GM23338 (cell line): ENCODE measurements around the gene UBE3B. TPM values are rescaled to one million over a fixed set of nuclear protein-coding genes. Genes with fewer than 3 reads are reported as not detected.
A peak's percentile ranks its signal among the peaks of the same experiment; 100 is the strongest.

Source experiments
- ATAC-seq: fragments of 200-7000 bp; cut with Tn5 transposase; 3 replicates; pipeline ENCODE4 v1.9.1; 2020
- DNase-seq: peaks from one replicate; pipeline ENCODE4 v3.0.0-alpha.2; 2015; ENCODE audit warnings: low spot score
- H2AFZ ChIP-seq: fragments of 200-600 bp; sonication (generic); 2 replicates; pipeline ENCODE4 v1.8.0; 2016; ENCODE audit warnings: antibody characterized with exemption, mild to moderate bottlenecking, moderate library complexity
- H3F3A ChIP-seq: fragments of 200-600 bp; sonication (generic); replicated peaks from 2 replicates; pipeline ENCODE4 v1.8.0; 2017; ENCODE audit warnings: antibody characterized with exemption, mixed run types, low read depth
- H3K27ac ChIP-seq: fragments of 200-600 bp; sonication (generic); 2 replicates; pipeline ENCODE4 v1.6.1; 2016; ENCODE audit warnings: low read depth
- H3K27me3 ChIP-seq: fragments of 200-600 bp; sonication (generic); 2 replicates; pipeline ENCODE4 v1.8.0; 2016; ENCODE audit warnings: mild to moderate bottlenecking, mixed run types, moderate library complexity; ENCODE audit not compliant: insufficient read depth
- H3K36me3 ChIP-seq: fragments of 200-600 bp; sonication (generic); 2 replicates; pipeline ENCODE4 v1.8.0; 2016; ENCODE audit warnings: mild to moderate bottlenecking; ENCODE audit not compliant: insufficient read depth
- H3K4me1 ChIP-seq: fragments of 200-600 bp; sonication (generic); 2 replicates; pipeline ENCODE4 v1.8.0; 2016; ENCODE audit warnings: mild to moderate bottlenecking, moderate library complexity; ENCODE audit not compliant: insufficient read depth
- H3K4me2 ChIP-seq: fragments of 200-600 bp; sonication (generic); 2 replicates; pipeline ENCODE4 v1.7.1; 2017; ENCODE audit warnings: mixed run types
- H3K4me3 ChIP-seq: fragments of 200-600 bp; sonication (generic); 2 replicates; pipeline ENCODE4 v1.6.1; 2016; ENCODE audit warnings: mixed run types
- H3K79me2 ChIP-seq: fragments of 200-600 bp; sonication (generic); replicated peaks from 2 replicates; pipeline ENCODE4 v1.8.0; 2017; ENCODE audit warnings: mild to moderate bottlenecking; ENCODE audit not compliant: insufficient read depth
- H3K9me2 ChIP-seq: fragments of 200-600 bp; sonication (generic); 2 replicates; pipeline ENCODE4 v1.8.0; 2017; ENCODE audit not compliant: insufficient read depth
- H4K20me1 ChIP-seq: fragments of 200-600 bp; sonication (generic); replicated peaks from 2 replicates; pipeline ENCODE4 v1.8.0; 2017; ENCODE audit warnings: mild to moderate bottlenecking; ENCODE audit not compliant: insufficient read depth
- H3K27ac Mint-ChIP-seq: 2 replicates; pipeline ENCODE4 v1.8.0; 2020; ENCODE audit warnings: inconsistent platforms, mild to moderate bottlenecking, moderate library complexity, mixed read lengths
- H3K27me3 Mint-ChIP-seq: 3 replicates; pipeline ENCODE4 v1.8.0; 2022; ENCODE audit warnings: low read depth, mild to moderate bottlenecking, moderate library complexity, mixed read lengths, inconsistent platforms; ENCODE audit not compliant: insufficient read depth, poor library complexity
- H3K36me3 Mint-ChIP-seq: 3 replicates; pipeline ENCODE4 v1.8.0; 2021; ENCODE audit warnings: low read depth, mild to moderate bottlenecking, inconsistent platforms, moderate library complexity, mixed read lengths
- H3K4me1 Mint-ChIP-seq: 3 replicates; pipeline ENCODE4 v1.8.0; 2020; ENCODE audit warnings: mild to moderate bottlenecking, inconsistent platforms, mixed read lengths
- H3K4me3 Mint-ChIP-seq: 3 replicates; pipeline ENCODE4 v1.8.0; 2021; ENCODE audit warnings: moderate library complexity, mild to moderate bottlenecking, inconsistent platforms, mixed read lengths
- H3K9me3 Mint-ChIP-seq: 3 replicates; pipeline ENCODE4 v1.8.0; 2020; ENCODE audit warnings: moderate library complexity, mild to moderate bottlenecking, inconsistent platforms, mixed read lengths
- ETS1 ChIP-seq: IDR thresholded peaks from 2 replicates; pipeline ENCODE4 v1.6.1; 2016; ENCODE audit warnings: antibody characterized with exemption
- REST ChIP-seq: IDR thresholded peaks from one replicate; pipeline ENCODE4 v1.6.1; 2018; ENCODE audit warnings: antibody characterized with exemption; ENCODE audit not compliant: unreplicated experiment
- ZNF114 ChIP-seq: fragments of 250-450 bp; sonication (Bioruptor Pico); IDR thresholded peaks from 2 replicates; pipeline ENCODE4 v1.5.0; 2020; ENCODE audit warnings: mild to moderate bottlenecking, moderate library complexity
- ZNF331 ChIP-seq: fragments of 250-450 bp; sonication (Bioruptor Pico); IDR thresholded peaks from 2 replicates; pipeline ENCODE4 v1.5.0; 2020; ENCODE audit warnings: low read depth, mild to moderate bottlenecking, moderate library complexity
- polyA plus RNA-seq: library from polyadenylated mRNA; unstranded; fragments of >200 nt; fragmentation: Nextera tagmentation; extraction: Ambion mirVana; gene quantifications from 2 replicates; pipeline ENCODE4 v1.2.1, GENCODE V29; 2016
- total RNA-seq: library from RNA; depleted of rRNA; stranded (reverse); fragments of >200 nt; shearing (Covaris generic); gene quantifications from 2 replicates; pipeline ENCODE4 v1.2.3, GENCODE V29; 2014

UBE3B gene
- total and polyA plus RNA-seq, 2 experiments from 2014 or later = 20.8 TPM

DNA sequence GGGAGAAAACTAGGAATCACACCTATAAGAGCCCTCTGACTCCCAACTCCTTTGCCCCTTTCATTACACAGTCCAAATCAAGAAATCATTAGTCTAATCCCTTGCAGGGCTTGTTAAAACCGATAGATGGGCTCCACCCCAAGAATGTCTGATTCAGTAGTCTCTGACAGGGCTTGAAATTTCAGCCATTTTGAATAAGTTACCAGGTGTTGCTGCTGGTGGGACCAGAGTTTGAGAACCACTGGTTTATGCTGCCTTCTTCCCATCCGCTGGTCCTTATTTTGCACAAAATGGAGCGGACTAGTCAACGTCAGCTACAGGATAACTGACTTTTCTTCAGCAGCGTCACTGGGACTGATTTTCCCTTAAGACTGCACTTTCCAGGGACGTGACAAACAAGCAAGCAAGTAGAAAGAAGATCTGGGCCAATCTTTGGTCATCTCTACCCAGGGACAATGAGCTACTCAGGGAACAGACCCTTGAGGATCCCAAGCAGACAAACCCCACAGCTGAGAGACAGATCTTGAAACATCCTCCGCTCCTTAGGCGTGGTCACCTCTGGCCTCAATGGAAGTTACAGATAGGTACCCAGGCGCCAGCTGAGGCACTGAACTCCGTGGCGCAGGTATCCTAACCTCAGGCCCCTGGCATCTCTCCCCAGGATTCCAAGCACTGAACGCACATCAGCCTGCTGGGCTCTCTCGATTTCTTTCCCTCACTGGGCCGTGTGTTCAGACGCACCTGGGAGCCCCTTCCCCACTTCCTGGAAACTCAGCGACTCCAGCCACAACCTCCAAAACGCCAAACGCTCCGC lies 1.2 kb upstream of the UBE3B start:
- no peaks in the 10 kb centered on the region for H3K36me3 ChIP-seq
- DNase-seq (peak; percentile 55), ATAC-seq (peak; percentile 35)
- H2AFZ ChIP-seq = peak overlapping the region; percentile 100
- no peaks in the 10 kb centered on the region; the same call in 2 of the 3 replicates for H3K36me3 Mint-ChIP-seq
- H3K27ac Mint-ChIP-seq = peak overlapping the region; percentile 100
- H3K4me3 ChIP-seq = peak overlapping the region; percentile 96
- no peaks in the 10 kb centered on the region for H3F3A ChIP-seq
- H3K4me1 Mint-ChIP-seq = peaks cover 21% of the 10 kb centered on the region
- no peaks in the 10 kb centered on the region for H3K9me3 Mint-ChIP-seq
- H3K4me2 ChIP-seq = peak overlapping the region; percentile 92
- H3K9me2 ChIP-seq = no peaks in the 10 kb centered on the region
- peaks cover 44% of the 10 kb centered on the region for H4K20me1 ChIP-seq
- peak overlapping the region; percentile 96 for H3K4me3 Mint-ChIP-seq
- H3K4me1 ChIP-seq = peaks cover 25% of the 10 kb centered on the region
- peaks cover 84% of the 10 kb centered on the region for H3K79me2 ChIP-seq
- H3K27me3 Mint-ChIP-seq = peaks cover 5% of the 10 kb centered on the region
- H3K27ac ChIP-seq = peak overlapping the region; percentile 98; the same call in 1 of the 2 replicates
- TF ChIP-seq ETS1 (no peak), ZNF331 (CRISPR knock-in tag) (no peak)
- no peaks in the 10 kb centered on the region for H3K27me3 ChIP-seq

GRCh38 chr12:109476807-109477184 lies 638 bp upstream of the UBE3B start:
- peak overlapping the region; percentile 96 for H3K4me3 Mint-ChIP-seq
- H4K20me1 ChIP-seq = peaks cover 39% of the 10 kb centered on the region
- ATAC-seq (peak; percentile 74), DNase-seq (no peak)
- peaks cover 78% of the 10 kb centered on the region for H3K79me2 ChIP-seq
- H3K27ac ChIP-seq = peak overlapping the region; percentile 98
- H3K4me2 ChIP-seq = peak overlapping the region; percentile 92
- peak overlapping the region; percentile 100 for H3K27ac Mint-ChIP-seq
- H3F3A ChIP-seq = no peaks in the 10 kb centered on the region
- peaks cover 5% of the 10 kb centered on the region for H3K27me3 Mint-ChIP-seq
- TF ChIP-seq ZNF114 (CRISPR knock-in tag) (no peak), REST (no peak)
- H3K4me1 ChIP-seq = peaks cover 25% of the 10 kb centered on the region
- H2AFZ ChIP-seq = peak overlapping the region; percentile 100
- no peaks in the 10 kb centered on the region; the same call in 2 of the 3 replicates for H3K36me3 Mint-ChIP-seq
- peaks cover 21% of the 10 kb centered on the region for H3K4me1 Mint-ChIP-seq
- no peaks in the 10 kb centered on the region for H3K9me2 ChIP-seq
- H3K4me3 ChIP-seq = peak overlapping the region; percentile 96
- H3K36me3 ChIP-seq = no peaks in the 10 kb centered on the region
- no peaks in the 10 kb centered on the region for H3K27me3 ChIP-seq
- H3K9me3 Mint-ChIP-seq = no peaks in the 10 kb centered on the region
